HG02840 (cell line): ENCODE measurements around the gene UMAD1.

Experiments
- ATAC-seq: cut with Tn5 transposase; IDR thresholded peaks from one replicate; pipeline ENCODE4 v1.9.1; 2021; ENCODE audit warnings: mild to moderate bottlenecking, moderate library complexity, moderate number of reproducible peaks; ENCODE audit not compliant: unreplicated experiment, low FRiP score

The UMAD1 gene

GRCh38 chr7:7867846-7868571 lies 227.5 kb downstream of the UMAD1 start:
- no peak for ATAC-seq

- no peak for ATAC-seq
Observed at GRCh38 chr7:7868572-7868899, 228.0 kb downstream of the UMAD1 start.

- no peak for ATAC-seq
Observed at GRCh38 chr7:7869036-7869435, 228.5 kb downstream of the UMAD1 start.

- ATAC-seq, result no peak
Observed at GRCh38 chr7:7869651-7870050, 229.1 kb downstream of the UMAD1 start.

- no peak for ATAC-seq
Observed at GRCh38 chr7:7870555-7870954, 230.0 kb downstream of the UMAD1 start.

GRCh38 chr7:7876419-7876818 lies 235.9 kb downstream of the UMAD1 start:
- no peak for ATAC-seq

- ATAC-seq, result no peak
Observed at GRCh38 chr7:7881581-7881980, 241.0 kb downstream of the UMAD1 start.

- ATAC-seq, result no peak
Observed at GRCh38 chr7:7882888-7883287, 242.3 kb downstream of the UMAD1 start.

GRCh38 chr7:7883394-7883793 lies 242.8 kb downstream of the UMAD1 start:
- ATAC-seq, result no peak

GRCh38 chr7:7884855-7885254 lies 244.3 kb downstream of the UMAD1 start:
- ATAC-seq, result no peak

GRCh38 chr7:7889791-7890568 lies 249.4 kb downstream of the UMAD1 start:
- ATAC-seq, result no peak

GRCh38 chr7:7895004-7895650 lies 254.6 kb downstream of the UMAD1 start:
- no peak for ATAC-seq

GRCh38 chr7:7895754-7896153 lies 255.2 kb downstream of the UMAD1 start:
- no peak for ATAC-seq

GRCh38 chr7:7897509-7897908 lies 257.0 kb downstream of the UMAD1 start:
- no peak for ATAC-seq

GRCh38 chr7:7897949-7898515 lies 257.5 kb downstream of the UMAD1 start:
- ATAC-seq, result no peak

GRCh38 chr7:7902845-7903244 lies 262.3 kb downstream of the UMAD1 start:
- no peak for ATAC-seq

GRCh38 chr7:7907306-7907705 lies 266.8 kb downstream of the UMAD1 start:
- ATAC-seq, result no peak

- ATAC-seq, result no peak
Observed at GRCh38 chr7:7908622-7909145, 268.1 kb downstream of the UMAD1 start.

GRCh38 chr7:7909376-7909775 lies 268.8 kb downstream of the UMAD1 start:
- no peak for ATAC-seq

- ATAC-seq, result no peak
Observed at GRCh38 chr7:7911369-7912123, 271.0 kb downstream of the UMAD1 start.
